GM12878 (cell line): ENCODE results near the gene PGA4. TPM values are rescaled to one million over a fixed set of nuclear protein-coding genes. Genes with fewer than 3 reads are reported as not detected.

Experiments used
- ATAC-seq: fragments of 200-7000 bp; cut with Tn5 transposase; 3 replicates; pipeline ENCODE4 v1.9.1; 2020; ENCODE audit warnings: mild to moderate bottlenecking, moderate library complexity
- BruUV-seq: library from RNA; stranded (reverse); fragments of 400-500 nt; replicated peaks from 2 replicates; lab custom pipeline; 2021; lab: Mats Ljungman, UMichigan
- CTCF ChIA-PET: fragments of 300-600 bp; sonication (Branson Sonifier 250); formaldehyde crosslinking; extraction: SDS; loops from one replicate; lab custom pipeline; 2021; ENCODE audit warnings: inconsistent platforms; lab: Yijun Ruan, JAX
- POLR2A ChIA-PET: fragments of 350-600 bp; formaldehyde crosslinking; extraction: SDS; loops from one replicate; lab custom pipeline; 2021; ENCODE audit warnings: inconsistent platforms; lab: Charles Lee
- RAD21 ChIA-PET: fragments of 300-600 bp; sonication (Branson Sonifier 250); formaldehyde crosslinking; loops from one replicate; lab custom pipeline; 2023; ENCODE audit warnings: antibody characterized with exemption; ENCODE audit not compliant: unreplicated experiment; lab: Charles Lee
- SMC1A ChIA-PET: fragments of 300-600 bp; sonication (Branson Sonifier 250); formaldehyde crosslinking; loops from one replicate; lab custom pipeline; 2023; ENCODE audit not compliant: unreplicated experiment, uncharacterized antibody; lab: Charles Lee
- DNase-seq: peaks from one replicate; pipeline ENCODE4 v3.0.0-alpha.2; 2011; ENCODE audit warnings: low read depth, low spot score
- FAIRE-seq: peaks from 3 replicates; lab custom pipeline; 2011; peaks lifted over from hg19 to GRCh38; lab: Jason Lieb, UNC
- H2AFZ ChIP-seq: 2 replicates; pipeline ENCODE4 v1.6.0; 2011; ENCODE audit warnings: low read depth, low read length, control low read depth; ENCODE audit not compliant: control insufficient read depth
- H3K27ac ChIP-seq: 2 replicates; pipeline ENCODE4 v1.5.1; 2011; ENCODE audit warnings: control low read depth; ENCODE audit not compliant: control insufficient read depth, insufficient read depth
- H3K27me3 ChIP-seq, 2 experiments: replicated peaks in 1 of 2; 2 replicates each; pipeline versions ENCODE4 v1.6.0 to v1.6.1; 2011; ENCODE audit warnings: low read length in 1 of 2; ENCODE audit not compliant: control insufficient read depth in 2 of 2, insufficient read depth in 2 of 2
- H3K36me3 ChIP-seq, 2 experiments: 2 replicates each; pipeline ENCODE4 v1.5.1; 2011; ENCODE audit warnings: low read length in 1 of 2; ENCODE audit not compliant: control insufficient read depth in 2 of 2, insufficient read depth in 2 of 2
- H3K4me1 ChIP-seq: 2 replicates; pipeline ENCODE4 v1.6.1; 2011; ENCODE audit warnings: mild to moderate bottlenecking, low read length, moderate library complexity, mixed read lengths; ENCODE audit not compliant: control insufficient read depth, insufficient read depth
- H3K4me2 ChIP-seq: 2 replicates; pipeline ENCODE4 v1.6.0; 2011; ENCODE audit warnings: control low read depth; ENCODE audit not compliant: control insufficient read depth, insufficient read depth
- H3K4me3 ChIP-seq: fragments of 200-600 bp; sonication (generic); 2 replicates; pipeline ENCODE4 v1.5.1; 2016
- H3K79me2 ChIP-seq: 2 replicates; pipeline ENCODE4 v1.6.0; 2011; ENCODE audit warnings: low read length; ENCODE audit not compliant: control insufficient read depth, insufficient read depth
- H3K9ac ChIP-seq: 2 replicates; pipeline ENCODE4 v1.8.0; 2011; ENCODE audit warnings: low read length, control low read depth, mixed read lengths; ENCODE audit not compliant: control insufficient read depth, insufficient read depth
- H3K9me3 ChIP-seq: replicated peaks from 3 replicates; pipeline ENCODE4 v1.5.1; 2011; ENCODE audit warnings: mild to moderate bottlenecking, low read length; ENCODE audit not compliant: control insufficient read depth, insufficient read depth
- H4K20me1 ChIP-seq: 2 replicates; pipeline ENCODE4 v1.6.0; 2011; ENCODE audit not compliant: control insufficient read depth, insufficient read depth
- BHLHE40 ChIP-seq, 2 experiments: fragments of 450-650 bp in 1 of 2; IDR thresholded peaks; 2 replicates each; pipeline ENCODE4 v1.6.1; 2011 to 2017; ENCODE audit warnings: low read depth in 2 of 2, borderline replicate concordance in 1 of 2, improper control_type of control experiment in 1 of 2, low read length in 1 of 2, mild to moderate bottlenecking in 1 of 2
- CEBPB ChIP-seq, 2 experiments: fragments of 150-350 bp in 1 of 2; IDR thresholded peaks; 2 replicates each; pipeline ENCODE4 v1.6.1; 2012 to 2014; ENCODE audit warnings: low read depth in 2 of 2, low read length in 2 of 2, borderline replicate concordance in 1 of 2, inconsistent platforms in 1 of 2
- KAT2A ChIP-seq: conservative IDR thresholded peaks from 2 replicates; pipeline ENCODE4 v1.6.1; 2011; ENCODE audit warnings: low read depth, low read length; ENCODE audit not compliant: control insufficient read depth
- NRF1 ChIP-seq: conservative IDR thresholded peaks from 2 replicates; pipeline ENCODE4 v1.6.1; 2011; ENCODE audit warnings: mild to moderate bottlenecking, low read depth, low read length, improper control_type of control experiment
- RAD21 ChIP-seq: IDR thresholded peaks from 2 replicates; pipeline ENCODE4 v1.6.1; 2011; ENCODE audit warnings: mild to moderate bottlenecking, low read depth, low read length, moderate library complexity; ENCODE audit not compliant: insufficient read depth
- RAD51 ChIP-seq: fragments of 450-650 bp; IDR thresholded peaks from 2 replicates; pipeline ENCODE4 v1.6.1; 2016; ENCODE audit warnings: moderate library complexity, mild to moderate bottlenecking, inconsistent platforms
- RELA ChIP-seq: fragments of 450-650 bp; IDR thresholded peaks from 2 replicates; pipeline ENCODE4 v1.8.0; 2014; ENCODE audit warnings: borderline replicate concordance; ENCODE audit not compliant: partially characterized antibody
- SPI1 ChIP-seq: IDR thresholded peaks from 2 replicates; pipeline ENCODE4 v1.6.1; 2011; ENCODE audit warnings: low read depth, mild to moderate bottlenecking, low read length, moderate library complexity, borderline replicate concordance; ENCODE audit not compliant: insufficient read depth
- TCF12 ChIP-seq: IDR thresholded peaks from 2 replicates; pipeline ENCODE4 v1.6.1; 2011; ENCODE audit warnings: low read depth, mild to moderate bottlenecking, low read length
- YBX1 ChIP-seq: fragments of 450-650 bp; IDR thresholded peaks from 2 replicates; pipeline ENCODE4 v1.6.1; 2016; ENCODE audit warnings: antibody characterized with exemption
- WGBS: methylation state at CpG from one replicate; pipeline ENCODE4 v1.1.6; 2016; ENCODE audit warnings: low lambda C conversion rate; ENCODE audit not compliant: insufficient replicate concordance, insufficient coverage; ENCODE audit errors: missing lambda C conversion rate; 5-methylcytosine and 5-hydroxymethylcytosine counted together
- in situ Hi-C: fragments of 300-500 bp; cut with MboI; formaldehyde crosslinking; loops from 9 replicates; pipeline ENCODE4 v1.14.3; 2018; ENCODE audit warnings: mixed read lengths
- intact Hi-C: fragments of 100-400 bp; cut with micrococcal nuclease; formaldehyde crosslinking; loops from one replicate; pipeline ENCODE4 v1.14.2; 2022; ENCODE audit not compliant: unreplicated experiment
- polyA plus RNA-seq, 11 experiments: library from polyadenylated mRNA; depleted of rRNA in 4 of 11; unstranded in 6 of 11; stranded (reverse) in 5 of 11; fragments of >200 nt; fragmentation: Nextera tagmentation in 4 of 11; fragmentation: Illumina TruSeq in 1 of 11; extraction: Ambion mirVana in 4 of 11; extraction: Trizol in 1 of 11; gene quantifications; 1 replicate in 1 of 11; 2 replicates in 10 of 11; pipeline versions ENCODE4 v1.2.1 to v1.2.3, GENCODE V29; 2011 to 2016; ENCODE audit warnings: inconsistent platforms in 2 of 11, missing spikeins in 2 of 11, low read depth in 1 of 11
- total RNA-seq, 4 experiments: library from RNA; depleted of rRNA in 3 of 4; stranded (reverse); fragments of >200 nt in 3 of 4; fragmentation: Illumina TruSeq in 1 of 4; extraction: Trizol in 1 of 4; gene quantifications; 2 replicates each; pipeline versions ENCODE4 v1.2.1 to v1.2.3, GENCODE V29; 2013 to 2021
- TF ChIP-seq, protein P1 (sequence below): fragments of 450-650 bp; IDR thresholded peaks from 2 replicates; pipeline ENCODE4 v1.6.1; 2017; ENCODE audit warnings: antibody characterized with exemption, mild to moderate bottlenecking, moderate library complexity
- TF ChIP-seq, protein P2 (sequence below): fragments of 450-650 bp; IDR thresholded peaks from 2 replicates; pipeline ENCODE4 v1.6.1; 2016; ENCODE audit warnings: mild to moderate bottlenecking

PGA4 gene
- total and polyA plus RNA-seq, 10 of the 15 experiments (the other 5 are each of a cell fraction or from before 2014, with no cell fraction given) = not detected

- ChIA-PET CTCF (interaction anchor here (0.8 to 5.2 kb wide), 31 partner anchors 9 to 424 kb away, joined by 3 to 72 read pairs (median 4); partner anchors contain the start of gene VPS37C), SMC1A (interaction anchor here (0.8 to 4.1 kb wide), 20 partner anchors 8 to 411 kb away, joined by 3 to 44 read pairs (median 4); partner anchors contain the start of gene TMEM109)
Observed at GRCh38 chr11:61186504-61186903, 35.6 kb upstream of the PGA4 start.

More at GRCh38 chr11:61186504-61186903, 35.6 kb upstream of the PGA4 start:
- FAIRE-seq = no peak
- Histone ChIP-seq H3K4me3 (no peak overlapping the region), H3K27ac (no peak overlapping the region), H3K9me3 (no peaks in the 10 kb centered on the region), H3K4me2 (no peak overlapping the region), H3K4me1 (no peaks in the 10 kb centered on the region), H2AFZ (no peak overlapping the region), H3K27me3 (no peaks in the 10 kb centered on the region), H4K20me1 (no peaks in the 10 kb centered on the region), H3K9ac (no peak overlapping the region), H3K36me3 (no peaks in the 10 kb centered on the region), H3K79me2 (no peaks in the 10 kb centered on the region)
- ChIA-PET RAD21 (interaction anchor here (0.8 to 2.7 kb wide), 12 partner anchors 8 to 355 kb away, joined by 3 to 18 read pairs (median 6); partner anchors contain the start of gene VPS37C), POLR2A (interaction anchor here (0.7 kb wide), 1 partner anchor 219 kb away, joined by 3 read pairs; no protein-coding TSS in a partner anchor)
- ATAC-seq = no peak
- DNase-seq = no peak
- WGBS = 67% methylated on average over 8 of the region's 8 CpGs
- TF ChIP-seq RAD51 (peak; percentile 56; the same call in 1 of the 2 replicates), CEBPB (IDR thresholded peaks at IDR 0.05; ENCODE audit: borderline replicate concordance in 1 of 2, low read depth in 2 of 2, low read length in 2 of 2) (no peak), YBX1 (no peak), KAT2A (no peak), RELA (no peak), RAD21 (no peak), NRF1 (no peak), BHLHE40 (IDR thresholded peaks at IDR 0.05; ENCODE audit: borderline replicate concordance in 1 of 2, low read depth in 2 of 2, low read length in 1 of 2) (peak in 1 of 2 experiments; percentile 21; a peak in 1 of 4 replicates), TCF12 (no peak), SPI1 (no peak)
- TF ChIP-seq, protein P1, sequence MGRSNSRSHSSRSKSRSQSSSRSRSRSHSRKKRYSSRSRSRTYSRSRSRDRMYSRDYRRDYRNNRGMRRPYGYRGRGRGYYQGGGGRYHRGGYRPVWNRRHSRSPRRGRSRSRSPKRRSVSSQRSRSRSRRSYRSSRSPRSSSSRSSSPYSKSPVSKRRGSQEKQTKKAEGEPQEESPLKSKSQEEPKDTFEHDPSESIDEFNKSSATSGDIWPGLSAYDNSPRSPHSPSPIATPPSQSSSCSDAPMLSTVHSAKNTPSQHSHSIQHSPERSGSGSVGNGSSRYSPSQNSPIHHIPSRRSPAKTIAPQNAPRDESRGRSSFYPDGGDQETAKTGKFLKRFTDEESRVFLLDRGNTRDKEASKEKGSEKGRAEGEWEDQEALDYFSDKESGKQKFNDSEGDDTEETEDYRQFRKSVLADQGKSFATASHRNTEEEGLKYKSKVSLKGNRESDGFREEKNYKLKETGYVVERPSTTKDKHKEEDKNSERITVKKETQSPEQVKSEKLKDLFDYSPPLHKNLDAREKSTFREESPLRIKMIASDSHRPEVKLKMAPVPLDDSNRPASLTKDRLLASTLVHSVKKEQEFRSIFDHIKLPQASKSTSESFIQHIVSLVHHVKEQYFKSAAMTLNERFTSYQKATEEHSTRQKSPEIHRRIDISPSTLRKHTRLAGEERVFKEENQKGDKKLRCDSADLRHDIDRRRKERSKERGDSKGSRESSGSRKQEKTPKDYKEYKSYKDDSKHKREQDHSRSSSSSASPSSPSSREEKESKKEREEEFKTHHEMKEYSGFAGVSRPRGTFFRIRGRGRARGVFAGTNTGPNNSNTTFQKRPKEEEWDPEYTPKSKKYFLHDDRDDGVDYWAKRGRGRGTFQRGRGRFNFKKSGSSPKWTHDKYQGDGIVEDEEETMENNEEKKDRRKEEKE = no peak
- TF ChIP-seq, protein P2, sequence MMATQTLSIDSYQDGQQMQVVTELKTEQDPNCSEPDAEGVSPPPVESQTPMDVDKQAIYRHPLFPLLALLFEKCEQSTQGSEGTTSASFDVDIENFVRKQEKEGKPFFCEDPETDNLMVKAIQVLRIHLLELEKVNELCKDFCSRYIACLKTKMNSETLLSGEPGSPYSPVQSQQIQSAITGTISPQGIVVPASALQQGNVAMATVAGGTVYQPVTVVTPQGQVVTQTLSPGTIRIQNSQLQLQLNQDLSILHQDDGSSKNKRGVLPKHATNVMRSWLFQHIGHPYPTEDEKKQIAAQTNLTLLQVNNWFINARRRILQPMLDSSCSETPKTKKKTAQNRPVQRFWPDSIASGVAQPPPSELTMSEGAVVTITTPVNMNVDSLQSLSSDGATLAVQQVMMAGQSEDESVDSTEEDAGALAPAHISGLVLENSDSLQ = no peak
- BruUV-seq = no TSS peak
- in situ Hi-C loops = no loop called here
- intact Hi-C loops = no loop called here
